Kidney glomerular epithelial cell (primary cell): ENCODE results near the gene WDR18.
"Not testable (repeated sequence)": the region's sequence is repeated elsewhere in the genome, so short reads cannot be mapped to it uniquely, and the experiment has no call there.

Experiments used
- DNase-seq: peaks from one replicate; lab custom pipeline; 2025; lab: John Stamatoyannopoulos, UW

The WDR18 gene

GRCh38 chr19:950352-951066, 33.6 kb upstream of the WDR18 start:
- no peak for DNase-seq

- no peak for DNase-seq
Observed at GRCh38 chr19:952049-952679, 32.0 kb upstream of the WDR18 start.

DNA sequence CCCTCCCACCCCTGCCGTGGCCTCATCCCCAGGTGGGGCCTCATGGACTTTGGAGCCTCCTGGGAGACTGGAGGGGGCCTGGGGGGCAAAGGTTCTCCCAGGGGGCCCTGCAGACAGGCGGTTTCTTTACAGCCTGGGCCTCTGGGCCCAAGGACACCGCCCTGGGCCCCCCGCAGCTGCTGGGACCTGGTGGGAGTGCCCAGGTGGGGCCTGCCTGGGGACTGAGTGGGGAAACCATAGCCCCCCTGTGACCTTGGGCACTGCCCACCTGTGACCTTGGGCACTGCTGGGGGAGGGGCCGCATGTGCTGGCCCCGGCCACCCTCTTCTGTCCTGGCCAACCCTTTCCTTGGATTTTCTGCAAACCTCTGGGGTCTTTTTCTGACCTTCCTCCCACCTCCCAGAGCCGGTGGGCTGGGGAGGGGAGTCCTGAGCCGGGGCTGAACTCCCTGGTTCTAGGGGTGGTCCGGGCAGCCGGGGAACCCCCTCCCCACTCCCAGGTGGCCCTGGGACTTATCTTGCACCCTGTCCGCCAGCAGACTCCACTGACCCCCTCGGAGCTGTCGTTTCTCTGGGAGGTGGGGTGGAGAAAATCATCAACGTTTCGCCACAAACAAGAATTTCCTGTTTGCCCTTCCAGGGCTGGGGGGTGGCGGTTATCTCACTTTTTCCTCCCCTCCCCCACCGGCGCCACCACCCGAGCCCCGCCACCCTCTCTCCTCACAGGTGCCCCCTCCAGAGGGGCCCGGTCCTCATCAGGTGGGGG, 31.3 kb upstream of the WDR18 start:
- DNase-seq = no peak

GRCh38 chr19:953445-954271, 30.5 kb upstream of the WDR18 start:
- no peak for DNase-seq

DNA sequence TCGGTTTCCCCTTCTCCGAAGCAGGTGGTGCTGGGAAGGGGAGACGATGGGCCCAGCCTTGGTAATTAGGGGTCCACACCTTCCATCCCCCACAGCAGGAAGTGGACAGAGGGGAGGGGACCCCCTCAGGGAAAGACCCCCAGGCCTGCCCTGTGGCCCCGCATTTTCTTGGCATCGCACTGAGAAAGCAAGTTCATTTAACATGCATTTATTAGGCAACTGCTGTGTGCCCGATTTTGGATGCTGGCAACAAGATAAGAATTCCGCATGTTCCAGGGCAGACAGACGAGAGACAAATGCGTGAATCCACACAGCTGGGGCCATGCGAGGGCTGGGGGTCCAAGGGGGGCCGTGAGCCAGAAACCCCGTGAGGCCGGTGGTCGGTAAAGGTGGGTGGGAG, 29.9 kb upstream of the WDR18 start:
- no peak for DNase-seq

- DNase-seq = no peak
Observed at GRCh38 chr19:954672-955494, 29.3 kb upstream of the WDR18 start.

- DNase-seq = no peak
Observed at GRCh38 chr19:955803-956765, 28.1 kb upstream of the WDR18 start.

DNA sequence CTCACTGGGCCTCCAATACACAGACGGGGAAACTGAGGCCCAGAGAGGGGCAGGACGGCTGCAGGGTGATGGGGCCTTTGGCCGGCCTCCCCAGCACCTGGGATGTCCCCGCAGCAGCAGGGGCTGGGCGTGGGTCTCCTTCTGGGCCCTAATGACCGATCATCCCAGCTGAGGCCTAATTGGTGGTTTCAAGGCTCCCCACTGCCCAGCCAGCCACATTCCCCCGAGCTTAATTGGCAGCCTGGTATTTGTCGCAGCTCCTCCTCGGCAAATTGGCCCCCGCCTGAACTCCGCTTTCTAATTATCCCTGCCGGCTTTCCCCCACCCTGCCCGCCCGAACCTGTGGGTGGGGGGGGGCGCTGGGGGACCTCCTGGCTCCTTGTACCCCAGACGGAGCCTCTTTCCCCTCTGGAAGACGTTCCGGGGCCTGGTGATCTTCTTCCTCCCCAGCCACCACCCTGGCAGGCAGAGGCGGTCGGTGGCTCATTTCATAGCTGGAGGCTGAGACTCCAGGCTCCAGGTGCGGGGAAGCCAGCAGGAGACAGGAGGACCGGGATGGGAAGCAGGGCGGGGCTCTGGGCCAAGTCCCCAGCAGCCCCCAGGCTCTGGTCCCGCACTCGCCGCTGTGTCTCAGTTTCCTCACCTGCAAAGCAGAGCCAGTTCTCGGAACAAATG, 27.2 kb upstream of the WDR18 start:
- no peak for DNase-seq

- not testable (repeated sequence) for DNase-seq
Observed at GRCh38 chr19:957578-957977, 26.6 kb upstream of the WDR18 start.

- peak; percentile 30 for DNase-seq
Observed at GRCh38 chr19:958967-959855, 24.9 kb upstream of the WDR18 start.

DNA sequence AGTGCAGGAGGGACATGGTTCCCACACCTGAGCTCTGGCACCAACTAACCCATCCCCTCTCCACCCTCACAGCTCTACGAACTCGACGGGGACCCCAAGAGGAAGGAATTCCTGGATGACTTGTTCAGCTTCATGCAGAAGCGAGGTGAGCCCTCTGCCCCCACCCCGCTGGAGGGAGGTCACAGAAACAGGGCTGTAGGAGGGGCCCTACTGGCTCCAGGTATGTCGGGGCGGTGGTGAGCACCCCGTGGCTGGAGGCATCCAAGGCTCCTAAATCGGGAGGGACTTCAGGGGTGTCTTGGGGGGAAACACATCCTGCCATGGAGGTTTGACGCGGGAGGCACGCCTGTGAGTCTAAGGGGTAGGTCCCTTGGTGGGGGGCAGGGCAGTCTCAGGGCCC, 24.1 kb upstream of the WDR18 start:
- DNase-seq = no peak

- no peak for DNase-seq
Observed at GRCh38 chr19:960601-960938, 23.6 kb upstream of the WDR18 start.

DNA sequence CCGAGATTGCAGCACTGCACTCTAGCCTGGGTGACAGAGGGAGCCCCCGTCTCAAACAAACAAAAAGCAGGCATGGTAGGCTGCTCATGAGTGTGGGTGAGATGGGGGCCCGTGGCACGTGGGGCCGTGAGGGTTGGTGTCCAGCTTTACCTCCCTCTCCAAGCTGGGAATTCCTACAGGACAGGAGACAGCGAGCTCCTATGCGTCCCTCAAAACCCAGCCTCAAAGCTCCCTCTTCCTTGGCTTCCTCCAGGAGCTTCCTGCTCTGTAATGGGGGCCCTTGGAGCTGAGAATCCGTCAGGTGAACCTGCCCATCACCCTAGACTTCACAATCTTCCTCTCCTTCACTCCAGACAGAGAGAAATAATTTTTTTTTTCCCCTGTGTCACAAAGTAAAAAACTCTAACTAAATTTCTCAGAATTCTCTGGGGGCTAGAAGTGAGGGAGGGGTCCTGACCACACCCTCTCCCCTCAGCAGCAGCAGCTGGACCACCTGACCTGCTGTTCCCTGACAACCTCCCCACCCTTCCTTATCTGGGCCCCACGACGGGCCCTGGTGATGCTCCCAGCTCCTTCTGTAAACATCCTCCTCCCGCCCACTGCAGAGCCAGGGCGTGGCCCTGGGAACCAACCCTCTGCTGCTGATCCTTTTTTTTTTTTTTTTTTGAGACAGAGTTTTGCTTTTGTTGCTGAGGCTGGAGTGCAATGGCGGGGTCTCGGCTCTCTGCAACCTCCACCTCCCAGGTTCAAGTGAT, 22.1 kb upstream of the WDR18 start:
- DNase-seq = no peak

GRCh38 chr19:962683-963400, 21.3 kb upstream of the WDR18 start:
- no peak for DNase-seq

- DNase-seq = no peak
Observed at GRCh38 chr19:963486-963951, 20.6 kb upstream of the WDR18 start.

DNA sequence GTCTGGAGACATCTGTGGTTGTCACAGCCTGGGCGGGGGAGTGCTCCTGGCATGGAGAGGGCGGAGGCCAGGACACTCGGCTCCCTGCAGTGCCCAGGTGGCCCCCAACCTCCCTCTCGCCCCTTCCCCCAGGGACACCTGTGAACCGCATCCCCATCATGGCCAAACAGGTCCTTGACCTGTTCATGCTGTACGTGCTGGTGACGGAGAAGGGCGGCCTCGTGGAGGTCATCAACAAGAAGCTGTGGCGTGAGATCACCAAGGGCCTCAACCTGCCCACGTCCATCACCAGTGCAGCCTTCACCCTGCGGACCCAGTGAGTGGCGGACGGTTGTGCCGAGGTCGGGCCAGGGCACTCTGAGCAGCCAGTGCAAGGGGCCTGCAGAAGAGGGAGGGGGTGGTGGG, 20.0 kb upstream of the WDR18 start:
- DNase-seq = no peak
